Left renal cortex interstitium (tissue), 4 donors: ENCODE measurements around the gene SPINDOC. TPM values are rescaled to one million over a fixed set of nuclear protein-coding genes. Genes with fewer than 3 reads are reported as not detected.
"Not testable (repeated sequence)": the region's sequence is repeated elsewhere in the genome, so short reads cannot be mapped to it uniquely, and the experiment has no call there.

ENCODE experiments used
- DNase-seq, 4 donors: peaks; one replicate each; pipeline ENCODE4 v3.0.0-alpha.2; 2013; ENCODE audit warnings: low read depth in 4 of 4, low spot score in 2 of 4, missing footprints in 1 of 4
- polyA plus RNA-seq, 4 donors: library from polyadenylated mRNA; unstranded; fragments of 120-200 nt; gene quantifications; one replicate each; pipeline ENCODE4 v1.2.1, GENCODE V29; 2013; ENCODE audit not compliant: insufficient read length in 4 of 4

Gene SPINDOC
- polyA plus RNA-seq, result 10 to 100 TPM; 23.4 to 46.3 (median 37.1) TPM

- DNase-seq, result peak in 1 of 4 donors; percentile 63
Measured at GRCh38 chr11:63813035-63813562, at the start of gene SPINDOC. Gene SPINDOC (plus strand): TSS chr11:63813456. CDS start chr11:63813687, 231 bp downstream.

GRCh38 chr11:63763496-63764339 lies 49.5 kb upstream of the SPINDOC start:
- no peak for DNase-seq

- no peak for DNase-seq
Measured at GRCh38 chr11:63764340-63764678, 48.9 kb upstream of the SPINDOC start.

GRCh38 chr11:63764679-63765647 lies 48.3 kb upstream of the SPINDOC start:
- no peak for DNase-seq

- DNase-seq, result no peak
Measured at GRCh38 chr11:63765688-63766241, 47.5 kb upstream of the SPINDOC start.

- DNase-seq, result no peak
Measured at GRCh38 chr11:63766531-63767235, 46.6 kb upstream of the SPINDOC start.

- DNase-seq, result no peak
Measured at GRCh38 chr11:63767267-63767564, 46.0 kb upstream of the SPINDOC start.

GRCh38 chr11:63767565-63768236 lies 45.6 kb upstream of the SPINDOC start:
- DNase-seq, result no peak

GRCh38 chr11:63768237-63769041 lies 44.8 kb upstream of the SPINDOC start, which contains the start of gene ZFTA:
Gene ZFTA (minus strand): TSS chr11:63768775. CDS start chr11:63768622, 153 bp downstream.
- no peak for DNase-seq

- DNase-seq, result no peak
Measured at GRCh38 chr11:63769042-63769713, 44.1 kb upstream of the SPINDOC start.

GRCh38 chr11:63769714-63770455 lies 43.4 kb upstream of the SPINDOC start:
- no peak for DNase-seq

GRCh38 chr11:63770763-63771162 lies 42.5 kb upstream of the SPINDOC start:
- DNase-seq, result no peak

GRCh38 chr11:63771741-63772318 lies 41.4 kb upstream of the SPINDOC start:
- DNase-seq, result not testable (repeated sequence)

- no peak for DNase-seq
Measured at GRCh38 chr11:63775191-63775590, 38.1 kb upstream of the SPINDOC start.

GRCh38 chr11:63779039-63779438 lies 34.2 kb upstream of the SPINDOC start:
- DNase-seq, result no peak

GRCh38 chr11:63782749-63783148 lies 30.5 kb upstream of the SPINDOC start:
- no peak for DNase-seq

- no peak for DNase-seq
Measured at GRCh38 chr11:63783925-63784592, 29.2 kb upstream of the SPINDOC start.
